OCI-LY7 (cell line): ENCODE data around the gene DXO. TPM values are rescaled to one million over a fixed set of nuclear protein-coding genes. Genes with fewer than 3 reads are reported as not detected.

Source experiments
- BruUV-seq: library from RNA; stranded (reverse); fragments of 400-500 nt; replicated peaks from 2 replicates; lab custom pipeline; 2021; lab: Mats Ljungman, UMichigan
- CTCF ChIA-PET: fragments of 300-600 bp; sonication (Branson Sonifier 250); formaldehyde crosslinking; loops from one replicate; lab custom pipeline; 2022; ENCODE audit warnings: antibody characterized with exemption; ENCODE audit not compliant: unreplicated experiment; lab: Charles Lee
- POLR2A ChIA-PET: fragments of 300-600 bp; sonication (Branson Sonifier 250); formaldehyde crosslinking; loops from one replicate; lab custom pipeline; 2022; ENCODE audit warnings: antibody characterized with exemption; lab: Charles Lee
- DNase-seq: peaks from one replicate; pipeline ENCODE4 v3.0.0-alpha.2; 2015; ENCODE audit warnings: low spot score
- H2AFZ ChIP-seq: fragments of 200-600 bp; sonication (generic), shearing (Covaris generic); 2 replicates; pipeline ENCODE4 v1.6.1; 2014; ENCODE audit warnings: mild to moderate bottlenecking, antibody characterized with exemption, low read length, moderate library complexity
- H3K27ac ChIP-seq: fragments of 200-600 bp; sonication (generic); 2 replicates; pipeline ENCODE4 v1.5.1; 2014; ENCODE audit warnings: mixed run types, low read depth, mild to moderate bottlenecking, moderate library complexity, low read length, inconsistent platforms; ENCODE audit not compliant: poor library complexity, severe bottlenecking
- H3K36me3 ChIP-seq: fragments of 200-600 bp; sonication (generic); 2 replicates; pipeline ENCODE4 v1.6.1; 2014; ENCODE audit warnings: mild to moderate bottlenecking, antibody characterized with exemption, low read length, moderate library complexity, mixed read lengths; ENCODE audit not compliant: insufficient read depth
- H3K4me1 ChIP-seq: fragments of 200-600 bp; sonication (generic); 2 replicates; pipeline ENCODE4 v1.5.1; 2014; ENCODE audit warnings: mild to moderate bottlenecking, low read length; ENCODE audit not compliant: insufficient read depth, poor library complexity, severe bottlenecking
- H3K4me2 ChIP-seq: fragments of 200-600 bp; sonication (generic); 2 replicates; pipeline ENCODE4 v1.6.1; 2014; ENCODE audit warnings: mild to moderate bottlenecking, low read length
- H3K4me3 ChIP-seq: fragments of 200-600 bp; sonication (generic); 2 replicates; pipeline ENCODE4 v1.5.1; 2014; ENCODE audit warnings: mild to moderate bottlenecking, low read depth, low read length; ENCODE audit not compliant: poor library complexity, severe bottlenecking
- H3K79me2 ChIP-seq: fragments of 200-600 bp; sonication (generic); 2 replicates; pipeline ENCODE4 v1.6.1; 2016; ENCODE audit warnings: low read depth, mild to moderate bottlenecking, low read length, moderate library complexity, mixed read lengths; ENCODE audit not compliant: insufficient read depth
- H3K9me2 ChIP-seq: fragments of 200-600 bp; sonication (generic); 2 replicates; pipeline ENCODE4 v1.6.1; 2016; ENCODE audit warnings: mild to moderate bottlenecking, low read length, mixed read lengths; ENCODE audit not compliant: insufficient read depth
- H3K9me3 ChIP-seq: fragments of 200-600 bp; sonication (generic); 2 replicates; pipeline ENCODE4 v1.6.1; 2014; ENCODE audit warnings: mild to moderate bottlenecking, mixed run types, low read length, mixed read lengths
- H4K20me1 ChIP-seq: fragments of 200-600 bp; sonication (generic); 2 replicates; pipeline ENCODE4 v1.6.1; 2014; ENCODE audit warnings: mild to moderate bottlenecking, antibody characterized with exemption, low read length, moderate library complexity, mixed read lengths; ENCODE audit not compliant: insufficient read depth
- CTCF ChIP-seq: fragments of 200-600 bp; sonication (generic); conservative IDR thresholded peaks from 2 replicates; pipeline ENCODE4 v1.5.1; 2014; ENCODE audit warnings: mild to moderate bottlenecking, antibody characterized with exemption, low read length, moderate library complexity, mixed read lengths
- EZH2phosphoT487 ChIP-seq: fragments of 200-600 bp; sonication (generic); IDR thresholded peaks from 2 replicates; pipeline ENCODE4 v1.6.1; 2018; ENCODE audit warnings: low read depth, borderline replicate concordance, mild to moderate bottlenecking, mixed run types, antibody characterized with exemption, low read length, moderate library complexity, mixed read lengths
- intact Hi-C: fragments of 100-400 bp; cut with micrococcal nuclease; formaldehyde crosslinking; loops from one replicate; pipeline ENCODE4 v1.10.0; 2022; ENCODE audit not compliant: unreplicated experiment
- total RNA-seq, 2 experiments: library from RNA; depleted of rRNA in 1 of 2; stranded (reverse); fragments of >200 nt in 1 of 2; shearing (Covaris generic) in 1 of 2; gene quantifications; 2 replicates each; pipeline ENCODE4 v1.2.3, GENCODE V29; 2014 to 2022

The DXO gene
- total RNA-seq, 2 experiments from 2014 or later, result 17.5 to 36.5 TPM

- CTCF ChIA-PET, result no interaction called here
- DNase-seq, result no peak
- TF ChIP-seq CTCF (no peak), EZH2phosphoT487 (no peak)
- intact Hi-C loops, result no loop called here
- no peaks in the 10 kb centered on the region for H4K20me1 ChIP-seq
- no peaks in the 10 kb centered on the region for H3K9me2 ChIP-seq
- H3K36me3 ChIP-seq, result peaks cover 78% of the 10 kb centered on the region
- H3K4me3 ChIP-seq, result no peak overlapping the region
- peaks cover 8% of the 10 kb centered on the region; the same call in 1 of the 2 replicates for H3K79me2 ChIP-seq
- H2AFZ ChIP-seq, result no peak overlapping the region
- no TSS peak for BruUV-seq
- H3K27ac ChIP-seq, result no peak overlapping the region
- H3K9me3 ChIP-seq, result no peaks in the 10 kb centered on the region
- peaks cover 16% of the 10 kb centered on the region for H3K4me1 ChIP-seq
- H3K4me2 ChIP-seq, result no peak overlapping the region
- POLR2A ChIA-PET, result interaction anchor here (0.5 to 1.0 kb wide), 2 partner anchors 227 to 799 kb away, joined by 4 read pairs; no protein-coding TSS in a partner anchor
Measured at GRCh38 chr6:31966997-31967925, 4.7 kb downstream of the DXO start.

- DNase-seq, result no peak
- Histone ChIP-seq H3K79me2 (peaks cover 6% of the 10 kb centered on the region; the same call in 1 of the 2 replicates), H3K4me3 (no peak overlapping the region), H4K20me1 (no peaks in the 10 kb centered on the region), H3K4me2 (no peak overlapping the region), H3K9me3 (no peaks in the 10 kb centered on the region), H3K36me3 (peaks cover 81% of the 10 kb centered on the region), H3K4me1 (peaks cover 13% of the 10 kb centered on the region), H2AFZ (no peak overlapping the region), H3K27ac (no peak overlapping the region), H3K9me2 (no peaks in the 10 kb centered on the region)
- POLR2A ChIA-PET, result interaction anchor here (0.5 to 0.6 kb wide), 2 partner anchors 61 to 798 kb away, joined by 4 read pairs; no protein-coding TSS in a partner anchor
- CTCF ChIA-PET, result no interaction called here
- TF ChIP-seq CTCF (no peak), EZH2phosphoT487 (no peak)
- intact Hi-C loops, result no loop called here
- no TSS peak for BruUV-seq
Measured at GRCh38 chr6:31966506-31966905, 5.4 kb downstream of the DXO start.
